Vagina (tissue), 2 donors: ENCODE data around the gene LHX8.

Experiments used
- CTCF ChIP-seq, 3 experiments: fragments of 450-650 bp in 2 of 3; fragments of 200-600 bp in 1 of 3; sonication (generic) in 1 of 3; IDR thresholded peaks; one replicate each; pipeline ENCODE4 v1.5.1; 2017 to 2019; ENCODE audit warnings: antibody characterized with exemption in 3 of 3, mild to moderate bottlenecking in 2 of 3, moderate library complexity in 2 of 3
- POLR2A ChIP-seq, 2 donors: fragments of 450-650 bp; IDR thresholded peaks; one replicate each; pipeline ENCODE4 v1.6.1; 2017; ENCODE audit warnings: antibody characterized with exemption in 2 of 2, mild to moderate bottlenecking in 2 of 2, moderate library complexity in 2 of 2

- no peak for TF ChIP-seq CTCF (IDR thresholded peaks at IDR 0.05)
- no peak for TF ChIP-seq POLR2A (IDR thresholded peaks at IDR 0.05)
Observed at GRCh38 chr1:75115654-75116053, 18.5 kb upstream of the LHX8 start.
